GM23338 (cell line): ENCODE data around the gene SPNS3. TPM values are rescaled to one million over a fixed set of nuclear protein-coding genes. Genes with fewer than 3 reads are reported as not detected.

Experiments
- NANOG ChIP-seq: IDR thresholded peaks from 2 replicates; pipeline ENCODE4 v1.6.1; 2016; ENCODE audit warnings: antibody characterized with exemption, borderline replicate concordance
- REST ChIP-seq: IDR thresholded peaks from one replicate; pipeline ENCODE4 v1.6.1; 2018; ENCODE audit warnings: antibody characterized with exemption; ENCODE audit not compliant: unreplicated experiment
- ZNF114 ChIP-seq: fragments of 250-450 bp; sonication (Bioruptor Pico); IDR thresholded peaks from 2 replicates; pipeline ENCODE4 v1.5.0; 2020; ENCODE audit warnings: mild to moderate bottlenecking, moderate library complexity
- ZNF462 ChIP-seq: fragments of 250-450 bp; sonication (Bioruptor Pico); IDR thresholded peaks from 2 replicates; pipeline ENCODE4 v1.5.0; 2020; ENCODE audit warnings: mild to moderate bottlenecking, moderate library complexity
- polyA plus RNA-seq: library from polyadenylated mRNA; unstranded; fragments of >200 nt; fragmentation: Nextera tagmentation; extraction: Ambion mirVana; gene quantifications from 2 replicates; pipeline ENCODE4 v1.2.1, GENCODE V29; 2016
- total RNA-seq: library from RNA; depleted of rRNA; stranded (reverse); fragments of >200 nt; shearing (Covaris generic); gene quantifications from 2 replicates; pipeline ENCODE4 v1.2.3, GENCODE V29; 2014

Gene SPNS3
- total and polyA plus RNA-seq, 2 experiments from 2014 or later: not detected

GRCh38 chr17:4520060-4520893 lies 86.5 kb downstream of the SPNS3 start (continued):
- TF ChIP-seq ZNF462 (CRISPR knock-in tag) (no peak), REST (no peak), NANOG (no peak), ZNF114 (CRISPR knock-in tag) (no peak)
